NT2/D1 (cell line): Measurements from ENCODE around the gene SLC39A13.

Experiments used
- YY1 ChIP-seq: IDR thresholded peaks from 2 replicates; pipeline ENCODE4 v1.6.1; 2011; ENCODE audit not compliant: insufficient read length, insufficient read depth
- ZNF274 ChIP-seq: IDR thresholded peaks from 2 replicates; pipeline ENCODE4 v1.6.1; 2011; ENCODE audit warnings: mild to moderate bottlenecking, low read depth, low read length

GRCh38 chr11:47451436-47451835 is 43.0 kb downstream of the SLC39A13 start:
- TF ChIP-seq YY1 (no peak), ZNF274 (no peak)
